HG02571 (cell line): ENCODE data around the gene SWAP70.
"Not testable (repeated sequence)": the region's sequence is repeated elsewhere in the genome, so short reads cannot be mapped to it uniquely, and the experiment has no call there.

Experiments
- ATAC-seq: cut with Tn5 transposase; IDR thresholded peaks from one replicate; pipeline ENCODE4 v1.9.1; 2021; ENCODE audit warnings: mild to moderate bottlenecking, moderate library complexity; ENCODE audit not compliant: unreplicated experiment

SWAP70 gene

DNA sequence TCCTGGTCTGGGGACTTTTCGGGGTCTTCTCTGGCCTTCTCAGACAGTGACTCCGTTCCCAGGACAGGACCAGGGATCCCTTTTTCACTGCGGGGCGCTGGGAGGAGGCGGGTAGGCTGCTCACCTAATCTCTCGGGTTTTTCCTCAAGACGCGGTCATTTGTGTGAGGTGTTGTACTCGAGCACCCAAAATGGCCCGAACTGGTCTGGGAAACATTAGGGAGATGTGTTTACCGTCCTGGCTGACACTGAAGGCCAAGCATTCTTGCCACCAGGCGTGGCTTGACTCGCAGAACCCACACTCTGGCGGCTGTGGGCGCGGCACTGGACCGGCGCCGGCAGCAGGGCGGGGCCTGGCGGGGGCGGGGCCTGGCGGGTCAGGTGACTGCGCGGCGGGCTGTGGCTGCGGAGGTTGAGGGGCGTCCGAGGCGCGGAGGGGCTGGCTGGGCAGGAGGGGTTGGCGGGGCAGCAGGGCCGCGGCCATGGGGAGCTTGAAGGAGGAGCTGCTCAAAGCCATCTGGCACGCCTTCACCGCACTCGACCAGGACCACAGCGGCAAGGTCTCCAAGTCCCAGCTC, at the start of gene SWAP70:
SWAP70 (plus strand) TSS at position 379 of the 577 bp plus-strand sequence; CDS start at position 482, 103 bp downstream.
- peak; percentile 77 for ATAC-seq

DNA sequence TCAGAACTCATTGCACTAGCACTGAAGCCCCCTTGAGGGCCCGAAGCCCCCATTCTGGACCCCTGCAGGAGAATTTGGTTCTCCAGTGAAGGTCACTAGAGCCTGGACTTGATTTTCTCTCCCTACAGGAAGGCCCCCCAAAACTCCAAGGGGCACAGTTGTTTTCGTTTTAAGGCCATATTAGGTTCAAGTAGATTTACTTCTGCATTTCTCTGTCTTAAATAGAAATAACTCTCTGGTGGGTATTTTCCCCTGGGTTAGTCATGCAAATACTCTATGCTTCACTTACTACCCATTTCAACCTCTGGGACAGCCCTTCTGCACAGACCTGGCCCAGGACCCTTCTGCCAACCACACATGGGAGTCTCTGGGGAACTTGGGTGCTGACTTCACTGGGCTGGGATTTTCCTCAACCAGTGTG, 48.8 kb upstream of the SWAP70 start:
- ATAC-seq = peak; percentile 51

- ATAC-seq = no peak
Measured at GRCh38 chr11:9616042-9616675, 47.7 kb upstream of the SWAP70 start.

DNA sequence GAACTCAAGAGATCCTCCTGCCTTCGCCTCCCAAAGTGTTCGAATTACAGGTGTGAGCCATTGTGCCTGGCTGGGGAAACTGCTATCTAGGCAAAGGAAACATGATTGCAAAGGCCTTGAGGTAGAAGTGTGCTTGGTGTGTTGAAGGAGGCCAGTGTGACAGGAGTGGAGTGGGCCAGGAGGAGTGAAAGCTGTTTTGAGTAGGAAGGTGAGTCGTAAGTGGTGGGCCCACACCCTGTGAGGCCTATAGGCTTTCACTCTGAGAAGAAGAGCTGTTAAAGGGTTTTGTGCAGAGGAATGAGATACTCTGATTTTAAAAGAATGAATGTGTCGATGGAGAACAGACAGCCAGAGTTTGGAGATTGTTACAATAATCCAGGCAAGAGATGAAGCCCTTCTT, 47.0 kb upstream of the SWAP70 start:
- ATAC-seq = no peak

DNA sequence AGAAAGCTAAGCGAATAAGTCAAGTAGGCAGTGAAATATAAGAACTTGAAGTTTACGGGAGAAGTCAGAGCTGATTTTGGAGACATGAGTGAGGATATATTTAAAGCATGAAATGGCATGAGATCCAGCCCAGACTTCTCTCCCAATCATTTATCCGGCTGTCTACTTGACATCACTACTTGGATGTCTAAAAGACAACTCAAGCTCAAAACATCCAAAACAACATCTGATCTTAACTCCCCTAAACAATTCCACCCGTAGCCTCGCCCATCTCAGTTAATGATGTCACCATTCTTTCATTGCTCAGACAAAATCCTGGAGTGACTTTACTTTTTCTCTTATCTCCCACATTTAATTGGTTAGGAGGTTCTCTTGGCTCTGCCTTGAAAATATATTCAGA, 45.9 kb upstream of the SWAP70 start:
- no peak for ATAC-seq

GRCh38 chr11:9619004-9619403, 44.9 kb upstream of the SWAP70 start:
- ATAC-seq = no peak

DNA sequence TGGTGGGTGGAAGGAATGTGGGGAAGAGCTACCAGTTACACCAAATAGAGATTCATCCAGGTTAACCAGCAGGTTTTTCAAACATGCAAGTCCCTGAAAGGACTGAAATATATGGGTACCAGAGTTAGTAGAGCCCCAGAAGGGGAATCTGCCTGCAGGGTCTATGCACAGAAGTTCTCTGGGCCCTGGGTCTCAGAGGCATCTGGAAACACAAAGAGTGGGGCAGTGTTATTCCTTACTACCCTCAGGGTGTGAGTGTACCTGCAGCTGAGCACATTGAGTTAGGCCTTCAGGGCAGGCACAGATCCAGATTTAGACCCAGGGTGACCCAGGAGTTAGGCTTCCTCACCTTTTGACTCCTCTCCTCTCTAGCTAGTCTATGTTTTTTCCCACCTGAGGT, 43.9 kb upstream of the SWAP70 start:
- no peak for ATAC-seq

DNA sequence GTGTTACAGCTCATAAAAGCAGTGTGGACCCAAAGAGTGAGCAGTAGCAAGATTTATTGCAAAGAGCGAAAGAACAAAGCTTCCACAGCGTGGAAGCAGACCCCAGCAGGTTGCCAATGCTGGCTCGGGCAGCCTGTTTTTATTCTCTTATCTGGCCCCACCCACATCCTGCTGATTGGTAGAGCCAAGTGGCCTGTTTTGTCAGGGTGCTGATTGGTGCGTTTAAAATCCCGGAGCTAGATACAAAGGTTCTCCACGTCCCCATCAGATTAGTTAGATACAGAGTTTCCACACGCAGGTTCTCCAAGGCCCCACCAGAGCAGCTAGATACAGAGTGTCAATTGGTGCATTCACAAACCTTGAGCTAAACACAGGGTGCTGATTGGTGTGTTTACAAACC, 41.5 kb upstream of the SWAP70 start:
- ATAC-seq = not testable (repeated sequence)

GRCh38 chr11:9623053-9623452, 40.8 kb upstream of the SWAP70 start:
- not testable (repeated sequence) for ATAC-seq

DNA sequence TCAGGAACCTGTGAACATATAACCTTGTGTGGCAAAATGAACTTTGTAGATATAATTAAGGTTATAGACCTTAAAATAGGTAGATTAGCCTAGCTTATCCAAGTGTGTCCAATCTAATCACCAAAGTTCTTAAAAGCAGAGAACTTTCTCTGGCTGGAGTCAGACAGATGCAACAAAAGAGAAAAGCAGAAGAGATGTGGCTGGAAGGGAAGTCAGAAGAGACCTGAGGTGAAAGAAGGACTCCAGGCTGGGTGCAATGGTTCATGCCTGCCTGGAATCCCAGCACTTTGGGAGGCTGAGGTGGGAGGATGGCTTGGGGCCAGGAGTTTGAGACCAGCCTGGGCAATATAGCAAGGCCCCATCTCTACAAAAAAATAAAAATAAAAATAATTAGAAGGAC, 39.4 kb upstream of the SWAP70 start:
- ATAC-seq = no peak

DNA sequence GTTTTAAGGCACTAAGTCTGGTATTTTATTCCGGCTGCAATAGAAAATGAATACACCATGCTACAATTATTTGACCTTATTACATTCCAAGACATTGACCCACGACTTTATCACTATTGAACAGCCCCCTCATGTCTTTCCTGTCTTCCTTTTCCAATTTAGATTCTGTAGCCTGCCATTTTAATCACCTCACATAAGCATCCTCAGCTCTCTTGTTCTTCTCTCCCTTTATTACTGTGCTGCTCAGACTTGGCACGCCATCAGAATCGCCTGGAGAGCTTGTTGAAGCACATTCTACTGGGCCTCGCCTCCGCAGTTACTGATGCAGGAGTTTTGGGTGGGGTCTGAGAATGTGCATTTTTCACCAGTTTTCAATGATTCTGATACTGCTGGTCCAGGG, 38.7 kb upstream of the SWAP70 start:
- no peak for ATAC-seq

DNA sequence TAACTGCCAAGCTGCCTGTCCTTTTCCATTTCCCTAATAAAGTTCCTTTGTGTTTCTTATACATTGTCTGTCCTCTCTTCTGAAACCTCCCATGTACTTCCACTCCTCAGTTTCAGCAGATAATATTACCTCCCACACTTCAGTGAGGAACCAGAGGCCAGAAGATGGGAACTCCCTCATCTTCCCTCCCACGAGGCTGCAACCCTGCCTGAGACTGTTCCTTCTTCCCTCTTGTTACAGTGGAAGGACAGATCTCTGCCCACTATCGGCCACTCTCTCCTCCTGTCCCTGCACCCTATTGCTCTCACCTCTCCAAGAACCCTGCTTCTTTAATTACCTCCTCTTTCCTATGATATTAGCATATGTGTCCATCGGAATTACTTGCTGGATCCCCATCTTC, 38.1 kb upstream of the SWAP70 start:
- ATAC-seq = no peak

DNA sequence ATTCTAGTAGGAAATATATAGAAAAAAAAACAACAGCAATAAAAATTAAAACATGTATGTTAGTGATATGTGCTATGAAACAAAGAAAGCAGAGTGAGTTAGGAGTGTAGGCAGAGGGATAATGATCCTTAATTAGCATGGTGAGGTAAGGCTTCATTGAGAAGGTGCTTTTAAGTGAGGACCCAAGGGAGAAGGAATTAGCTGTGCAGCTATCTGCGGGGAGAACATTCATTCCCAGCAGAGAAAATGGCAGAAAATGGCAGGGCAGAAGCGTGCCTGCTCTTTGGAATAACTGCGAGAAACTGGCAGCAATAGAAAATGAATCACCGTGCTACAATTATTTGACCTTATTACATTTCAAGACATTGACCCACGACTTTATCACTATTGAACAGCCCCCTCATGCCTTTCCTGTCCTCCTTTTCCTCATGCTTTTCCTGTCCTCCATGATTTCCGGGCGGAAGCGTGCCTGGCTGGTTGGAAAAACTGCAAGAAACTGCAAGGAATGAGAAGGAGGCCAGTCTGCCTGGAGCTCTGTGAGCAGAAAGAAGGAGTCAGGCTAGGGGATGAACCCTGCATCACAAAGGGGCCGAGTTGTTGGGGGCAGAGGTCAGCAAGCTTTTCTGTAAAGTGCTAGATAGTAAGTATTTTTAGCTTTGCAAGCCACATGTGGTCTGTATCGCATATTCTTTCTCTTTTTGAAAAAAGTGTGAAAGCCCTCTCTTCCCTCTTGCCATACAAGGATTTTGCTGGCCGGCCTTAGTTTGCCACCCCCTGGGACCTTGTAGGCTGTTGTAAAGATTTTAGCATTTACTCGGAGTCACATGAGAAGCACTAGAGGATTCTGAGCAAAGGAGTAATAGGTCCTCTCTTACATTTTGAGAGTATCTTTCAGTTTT, 37.1 kb upstream of the SWAP70 start:
- no peak for ATAC-seq

- ATAC-seq = peak; percentile 61
Measured at GRCh38 chr11:9629064-9629463, 34.8 kb upstream of the SWAP70 start.

GRCh38 chr11:9633679-9634078, 30.2 kb upstream of the SWAP70 start:
- ATAC-seq = no peak

GRCh38 chr11:9636691-9637090, 27.2 kb upstream of the SWAP70 start:
- no peak for ATAC-seq

- ATAC-seq = no peak
Measured at GRCh38 chr11:9639099-9639498, 24.8 kb upstream of the SWAP70 start.

DNA sequence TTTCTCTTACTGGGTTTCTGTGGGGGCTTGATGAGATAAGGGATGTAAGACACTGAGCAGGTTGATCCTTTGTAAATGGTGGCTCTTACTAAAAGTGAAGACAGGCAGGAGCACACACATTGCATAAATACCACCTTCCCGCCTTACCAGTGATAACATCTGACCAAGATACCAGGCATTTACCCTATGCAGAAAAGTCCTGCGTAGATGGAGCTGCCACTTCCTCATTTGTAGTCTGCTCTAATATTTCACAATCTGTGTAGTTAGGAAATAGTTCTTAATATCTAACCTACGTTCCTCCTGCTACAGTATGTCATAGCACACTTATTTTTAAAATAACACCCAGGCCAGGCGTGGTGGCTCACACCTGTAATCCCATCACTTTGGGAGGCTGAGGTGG, 23.9 kb upstream of the SWAP70 start:
- no peak for ATAC-seq

DNA sequence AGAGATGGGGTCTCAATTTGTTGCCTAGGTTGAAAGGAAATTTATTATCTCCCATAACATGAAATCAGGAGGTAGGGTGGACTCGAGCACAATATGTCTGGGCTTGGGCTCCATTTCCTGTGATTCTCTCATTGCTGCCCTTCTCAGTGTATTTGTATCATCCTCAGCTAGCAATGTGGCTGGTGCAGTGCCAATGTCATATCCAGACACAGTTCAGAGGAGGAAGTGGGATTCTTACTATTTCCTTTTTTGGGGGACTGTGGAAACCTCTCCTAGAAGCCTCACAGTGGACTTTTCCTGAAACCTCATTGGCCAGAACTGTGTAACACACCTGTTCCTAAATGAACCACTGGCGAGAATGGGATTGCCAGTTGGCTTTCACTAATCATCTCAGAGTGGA, 21.0 kb upstream of the SWAP70 start:
- ATAC-seq = no peak

DNA sequence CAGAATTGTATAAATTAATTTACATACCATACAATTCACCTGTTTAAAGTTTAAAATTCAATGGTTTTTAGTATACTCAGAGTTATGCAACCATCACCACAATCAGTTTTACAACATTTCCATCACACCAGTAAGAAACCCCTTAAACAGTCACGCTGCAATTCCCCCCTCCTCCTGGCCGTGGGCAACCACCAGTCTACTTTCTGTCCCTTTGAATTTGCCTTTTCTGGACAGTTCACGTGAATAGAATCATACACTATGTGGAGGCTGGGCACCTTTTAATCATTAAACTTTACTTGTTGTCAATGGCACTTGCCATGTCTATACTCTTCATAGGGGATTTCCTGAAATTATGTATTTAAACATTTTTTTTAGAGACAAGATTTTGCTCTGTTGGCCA, 20.1 kb upstream of the SWAP70 start:
- peak; percentile 54 for ATAC-seq

GRCh38 chr11:9645881-9646280, 18.0 kb upstream of the SWAP70 start:
- ATAC-seq = no peak

- no peak for ATAC-seq
Measured at GRCh38 chr11:9646324-9646723, 17.6 kb upstream of the SWAP70 start.
